Central memory CD8-positive, alpha-beta T cell (primary cell): Measurements from ENCODE around the gene SNTG2.

Source experiments
- ATAC-seq: fragments of 150-1000 bp; cut with Tn5 transposase; replicated peaks from 2 replicates; pipeline ENCODE4 v1.10.0; 2022; ENCODE audit warnings: mild to moderate bottlenecking, moderate FRiP score, moderate number of reproducible peaks; ENCODE audit not compliant: poor library complexity, severe bottlenecking; ENCODE audit errors: extremely low read depth
- DNase-seq, 2 donors: peaks; one replicate each; pipeline ENCODE4 v3.0.0; 2021; ENCODE audit warnings: low spot score in 2 of 2
- H3K27ac Mint-ChIP-seq: one replicate; pipeline ENCODE4 v1.8.0; 2022; ENCODE audit warnings: low read depth, mild to moderate bottlenecking, moderate library complexity, mixed read lengths
- H3K27me3 Mint-ChIP-seq: one replicate; pipeline ENCODE4 v1.8.0; 2022; ENCODE audit warnings: mixed read lengths
- H3K36me3 Mint-ChIP-seq: one replicate; pipeline ENCODE4 v1.8.0; 2022; ENCODE audit warnings: mild to moderate bottlenecking, moderate library complexity, mixed read lengths; ENCODE audit not compliant: insufficient read depth
- H3K4me1 Mint-ChIP-seq: one replicate; pipeline ENCODE4 v1.8.0; 2022; ENCODE audit warnings: mixed read lengths
- H3K4me3 Mint-ChIP-seq: one replicate; pipeline ENCODE4 v1.8.0; 2022; ENCODE audit warnings: mild to moderate bottlenecking, moderate library complexity, mixed read lengths
- H3K9me3 Mint-ChIP-seq: one replicate; pipeline ENCODE4 v1.8.0; 2022; ENCODE audit warnings: mixed read lengths

The SNTG2 gene

GRCh38 chr2:1187189-1187588, 236.5 kb downstream of the SNTG2 start:
- H3K27me3 Mint-ChIP-seq = no peaks in the 10 kb centered on the region
- DNase-seq (no peak), ATAC-seq (no peak)
- no peak overlapping the region for H3K27ac Mint-ChIP-seq
- no peaks in the 10 kb centered on the region for H3K4me1 Mint-ChIP-seq
- no peaks in the 10 kb centered on the region for H3K9me3 Mint-ChIP-seq
- no peak overlapping the region for H3K4me3 Mint-ChIP-seq
- no peaks in the 10 kb centered on the region for H3K36me3 Mint-ChIP-seq

- Mint-ChIP-seq H3K36me3 (no peaks in the 10 kb centered on the region), H3K9me3 (peaks cover 11% of the 10 kb centered on the region), H3K4me3 (no peak overlapping the region), H3K4me1 (no peaks in the 10 kb centered on the region), H3K27ac (no peak overlapping the region), H3K27me3 (no peaks in the 10 kb centered on the region)
- no peak for DNase-seq
- ATAC-seq = no peak
Measured at GRCh38 chr2:1192121-1192520, 241.5 kb downstream of the SNTG2 start.

GRCh38 chr2:1193801-1194200, 243.2 kb downstream of the SNTG2 start:
- H3K27ac Mint-ChIP-seq = no peak overlapping the region
- H3K27me3 Mint-ChIP-seq = no peaks in the 10 kb centered on the region
- H3K36me3 Mint-ChIP-seq = no peaks in the 10 kb centered on the region
- H3K4me3 Mint-ChIP-seq = no peak overlapping the region
- H3K4me1 Mint-ChIP-seq = no peaks in the 10 kb centered on the region
- H3K9me3 Mint-ChIP-seq = peaks cover 11% of the 10 kb centered on the region
- no peak for DNase-seq
- no peak for ATAC-seq

- no peak for ATAC-seq
- no peaks in the 10 kb centered on the region for H3K36me3 Mint-ChIP-seq
- no peak overlapping the region for H3K4me3 Mint-ChIP-seq
- peaks cover 17% of the 10 kb centered on the region for H3K9me3 Mint-ChIP-seq
- peaks cover 1% of the 10 kb centered on the region for H3K4me1 Mint-ChIP-seq
- no peaks in the 10 kb centered on the region for H3K27me3 Mint-ChIP-seq
- no peak overlapping the region for H3K27ac Mint-ChIP-seq
- DNase-seq = no peak
Measured at GRCh38 chr2:1203772-1204171, 253.1 kb downstream of the SNTG2 start.

- Mint-ChIP-seq H3K27me3 (no peaks in the 10 kb centered on the region), H3K27ac (no peak overlapping the region), H3K9me3 (peaks cover 17% of the 10 kb centered on the region), H3K4me3 (no peak overlapping the region), H3K36me3 (no peaks in the 10 kb centered on the region), H3K4me1 (peaks cover 4% of the 10 kb centered on the region)
- ATAC-seq (no peak), DNase-seq (no peak)
Measured at GRCh38 chr2:1205853-1206252, 255.2 kb downstream of the SNTG2 start.

GRCh38 chr2:1207962-1208510, 257.4 kb downstream of the SNTG2 start:
- Mint-ChIP-seq H3K27me3 (no peaks in the 10 kb centered on the region), H3K36me3 (no peaks in the 10 kb centered on the region), H3K27ac (no peak overlapping the region), H3K4me1 (peaks cover 4% of the 10 kb centered on the region), H3K4me3 (no peak overlapping the region), H3K9me3 (no peaks in the 10 kb centered on the region)
- DNase-seq (no peak), ATAC-seq (no peak)

GRCh38 chr2:1208522-1208921, 257.9 kb downstream of the SNTG2 start:
- no peaks in the 10 kb centered on the region for H3K27me3 Mint-ChIP-seq
- H3K36me3 Mint-ChIP-seq = no peaks in the 10 kb centered on the region
- ATAC-seq (no peak), DNase-seq (no peak)
- no peak overlapping the region for H3K4me3 Mint-ChIP-seq
- H3K27ac Mint-ChIP-seq = no peak overlapping the region
- H3K4me1 Mint-ChIP-seq = peaks cover 4% of the 10 kb centered on the region
- no peaks in the 10 kb centered on the region for H3K9me3 Mint-ChIP-seq

GRCh38 chr2:1209246-1209645, 258.6 kb downstream of the SNTG2 start:
- Mint-ChIP-seq H3K4me1 (peaks cover 4% of the 10 kb centered on the region), H3K9me3 (no peaks in the 10 kb centered on the region), H3K27me3 (no peaks in the 10 kb centered on the region), H3K36me3 (no peaks in the 10 kb centered on the region), H3K4me3 (no peak overlapping the region), H3K27ac (no peak overlapping the region)
- DNase-seq (no peak), ATAC-seq (no peak)

GRCh38 chr2:1209761-1210160, 259.1 kb downstream of the SNTG2 start:
- Mint-ChIP-seq H3K9me3 (no peaks in the 10 kb centered on the region), H3K4me3 (no peak overlapping the region), H3K4me1 (peaks cover 4% of the 10 kb centered on the region), H3K27ac (no peak overlapping the region), H3K36me3 (no peaks in the 10 kb centered on the region), H3K27me3 (no peaks in the 10 kb centered on the region)
- no peak for DNase-seq
- no peak for ATAC-seq

GRCh38 chr2:1210352-1210751, 259.7 kb downstream of the SNTG2 start:
- no peak for DNase-seq
- Mint-ChIP-seq H3K4me3 (no peak overlapping the region), H3K4me1 (peaks cover 4% of the 10 kb centered on the region), H3K36me3 (no peaks in the 10 kb centered on the region), H3K9me3 (no peaks in the 10 kb centered on the region), H3K27me3 (no peaks in the 10 kb centered on the region), H3K27ac (no peak overlapping the region)
- ATAC-seq = no peak

- Mint-ChIP-seq H3K9me3 (peaks cover 12% of the 10 kb centered on the region), H3K27me3 (no peaks in the 10 kb centered on the region), H3K4me3 (no peak overlapping the region), H3K27ac (no peak overlapping the region), H3K4me1 (peaks cover 6% of the 10 kb centered on the region), H3K36me3 (no peaks in the 10 kb centered on the region)
- ATAC-seq (no peak), DNase-seq (no peak)
Measured at GRCh38 chr2:1219901-1220573, 269.4 kb downstream of the SNTG2 start.

GRCh38 chr2:1222056-1222455, 271.4 kb downstream of the SNTG2 start:
- H3K4me1 Mint-ChIP-seq = peaks cover 6% of the 10 kb centered on the region
- no peak overlapping the region for H3K4me3 Mint-ChIP-seq
- no peak for ATAC-seq
- peaks cover 12% of the 10 kb centered on the region for H3K9me3 Mint-ChIP-seq
- no peaks in the 10 kb centered on the region for H3K36me3 Mint-ChIP-seq
- H3K27me3 Mint-ChIP-seq = no peaks in the 10 kb centered on the region
- peak overlapping the region; percentile 79 for H3K27ac Mint-ChIP-seq
- no peak for DNase-seq

GRCh38 chr2:1223791-1224190, 273.1 kb downstream of the SNTG2 start:
- ATAC-seq = no peak
- H3K27ac Mint-ChIP-seq = no peak overlapping the region

More at GRCh38 chr2:1223791-1224190, 273.1 kb downstream of the SNTG2 start:
- Mint-ChIP-seq H3K4me3 (no peak overlapping the region), H3K36me3 (no peaks in the 10 kb centered on the region), H3K4me1 (peaks cover 6% of the 10 kb centered on the region), H3K27me3 (no peaks in the 10 kb centered on the region), H3K9me3 (peaks cover 12% of the 10 kb centered on the region)
- no peak for DNase-seq
